MG63 (cell line): ENCODE data around the gene OR2T3. TPM values are rescaled to one million over a fixed set of nuclear protein-coding genes. Genes with fewer than 3 reads are reported as not detected.
"Not testable (repeated sequence)": the region's sequence is repeated elsewhere in the genome, so short reads cannot be mapped to it uniquely, and the experiment has no call there.

Source experiments
- DNase-seq: peaks from one replicate; pipeline ENCODE4 v3.0.0-alpha.2; 2020
- H3K27me3 ChIP-seq: fragments of 250-450 bp; sonication (Bioruptor Pico); 2 replicates; pipeline ENCODE4 v1.5.1; 2020; ENCODE audit warnings: mild to moderate bottlenecking, moderate library complexity
- H3K36me3 ChIP-seq: fragments of 250-450 bp; sonication (Bioruptor Pico); 2 replicates; pipeline ENCODE4 v1.5.1; 2020; ENCODE audit warnings: mild to moderate bottlenecking, moderate library complexity
- H3K4me3 ChIP-seq: fragments of 250-450 bp; sonication (Bioruptor Pico); 2 replicates; pipeline ENCODE4 v1.5.1; 2020; ENCODE audit warnings: mild to moderate bottlenecking, moderate library complexity
- H3K9me3 ChIP-seq: fragments of 250-450 bp; sonication (Bioruptor Pico); 2 replicates; pipeline ENCODE4 v1.5.1; 2020; ENCODE audit warnings: mild to moderate bottlenecking, moderate library complexity
- total RNA-seq: library from RNA; depleted of rRNA; stranded (reverse); fragments of >200 nt; shearing (Covaris generic); gene quantifications from 2 replicates; pipeline ENCODE4 v1.2.3, GENCODE V29; 2014; ENCODE audit warnings: low replicate concordance

Gene OR2T3
- total RNA-seq, 1 experiment from 2014 or later = not detected

GRCh38 chr1:248453619-248454018, 19.5 kb upstream of the OR2T3 start:
- not testable (repeated sequence) for H3K9me3 ChIP-seq, DNase-seq, H3K4me3 ChIP-seq, H3K27me3 ChIP-seq, H3K36me3 ChIP-seq

- not testable (repeated sequence) for DNase-seq, H3K27me3 ChIP-seq, H3K9me3 ChIP-seq, H3K36me3 ChIP-seq, H3K4me3 ChIP-seq
These were observed 18.1 kb upstream of the OR2T3 start for GRCh38 chr1:248455045-248455444.

DNA sequence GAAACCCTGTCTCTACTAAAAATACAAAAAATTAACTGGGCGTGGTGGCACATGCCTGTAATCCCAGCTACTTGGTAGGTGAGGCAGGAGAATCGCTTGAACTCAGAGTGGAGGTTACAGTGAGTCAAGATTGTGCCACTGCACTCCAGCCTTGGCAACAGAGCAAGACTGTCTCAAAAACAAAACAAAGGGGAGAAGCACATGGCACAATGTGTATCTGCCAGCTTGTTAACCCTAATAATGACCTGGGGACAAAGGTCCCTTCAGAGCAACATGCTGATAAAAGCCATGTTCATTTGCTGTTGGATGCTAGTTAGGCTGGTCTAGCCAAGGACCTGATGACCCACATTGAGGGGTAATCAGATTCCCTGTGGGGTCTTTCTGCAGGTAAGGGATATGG, 16.5 kb upstream of the OR2T3 start:
- not testable (repeated sequence) for DNase-seq, H3K27me3 ChIP-seq, H3K36me3 ChIP-seq, H3K9me3 ChIP-seq, H3K4me3 ChIP-seq

DNA sequence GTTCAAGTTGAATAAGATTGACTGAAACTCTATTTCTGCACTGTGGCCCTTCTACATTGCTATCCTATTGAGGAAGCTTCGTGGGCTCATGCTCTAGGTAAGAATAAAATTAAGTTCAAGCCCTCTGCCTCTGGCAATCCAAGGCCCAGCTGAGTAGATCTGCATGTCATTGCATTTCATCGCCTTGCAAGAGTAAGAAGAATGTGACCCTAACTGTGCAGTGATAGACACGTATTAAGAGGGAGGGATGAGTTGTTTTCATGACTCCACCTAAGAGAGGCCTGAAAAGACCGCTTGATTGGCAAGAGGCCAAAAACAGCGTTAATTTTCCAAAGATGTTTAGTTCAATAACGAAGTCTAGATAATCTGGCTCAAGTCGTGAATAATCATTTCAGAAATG, 14.0 kb upstream of the OR2T3 start:
- not testable (repeated sequence) for H3K9me3 ChIP-seq, H3K36me3 ChIP-seq, H3K27me3 ChIP-seq, H3K4me3 ChIP-seq, DNase-seq

DNA sequence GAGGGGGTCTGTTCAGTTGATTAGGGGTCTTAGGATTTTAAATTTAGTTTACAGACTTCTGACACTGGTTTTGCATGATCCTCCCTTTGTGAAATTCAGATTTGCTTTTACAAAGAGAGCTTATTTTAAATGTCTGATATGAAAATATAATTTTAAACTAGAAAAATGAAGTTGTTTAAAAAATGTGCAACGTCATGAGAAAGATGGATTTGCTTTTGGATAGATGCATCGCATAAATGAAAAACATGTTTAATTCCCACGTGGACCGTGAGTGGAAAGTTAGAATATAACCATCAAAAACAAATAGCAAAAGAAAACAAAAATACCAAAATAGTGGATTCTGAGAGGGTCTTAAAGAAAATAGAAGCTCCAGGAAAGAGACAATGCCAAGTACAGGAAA, 2.0 kb upstream of the OR2T3 start:
- Histone ChIP-seq H3K27me3 (no peaks in the 10 kb centered on the region), H3K9me3 (no peaks in the 10 kb centered on the region), H3K4me3 (no peak overlapping the region), H3K36me3 (no peaks in the 10 kb centered on the region)
- no peak for DNase-seq

GRCh38 chr1:248472111-248472510, 1.0 kb upstream of the OR2T3 start:
- H3K9me3 ChIP-seq, H3K4me3 ChIP-seq, H3K36me3 ChIP-seq, DNase-seq, H3K27me3 ChIP-seq: not testable (repeated sequence)

- not testable (repeated sequence) for H3K36me3 ChIP-seq, H3K9me3 ChIP-seq, H3K27me3 ChIP-seq, DNase-seq, H3K4me3 ChIP-seq
These were observed 2.5 kb downstream of the OR2T3 start for GRCh38 chr1:248475660-248476059.

GRCh38 chr1:248481686-248482579, 8.8 kb downstream of the OR2T3 start:
- not testable (repeated sequence) for DNase-seq, H3K36me3 ChIP-seq
- peak overlapping the region; percentile 29 for H3K4me3 ChIP-seq

DNA sequence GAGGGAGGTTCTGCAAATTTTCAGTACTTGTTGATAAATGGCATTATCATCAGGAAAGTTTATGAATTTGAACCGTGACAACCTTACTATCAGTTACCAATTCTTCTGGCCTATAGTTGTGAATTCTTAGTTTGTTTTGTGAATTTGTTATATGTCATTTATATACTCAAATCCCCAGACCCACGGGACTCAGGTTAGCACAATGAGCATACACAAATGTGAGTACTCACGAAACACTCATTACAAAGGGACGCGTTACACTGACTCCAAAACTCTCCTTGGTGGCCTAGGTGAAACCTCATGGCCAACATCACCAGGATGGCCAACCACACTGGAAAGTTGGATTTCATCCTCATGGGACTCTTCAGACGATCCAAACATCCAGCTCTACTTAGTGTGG, 15.1 kb downstream of the OR2T3 start, which contains the start of gene OR2T5:
TSS of gene OR2T5 (plus strand) at position 301 of the 400 bp plus-strand sequence. CDS start at position 301, 0 bp downstream.
- H3K36me3 ChIP-seq, H3K9me3 ChIP-seq, DNase-seq, H3K4me3 ChIP-seq, H3K27me3 ChIP-seq: not testable (repeated sequence)

More at GRCh38 chr1:248481686-248482579, 8.8 kb downstream of the OR2T3 start:
- H3K9me3 ChIP-seq, H3K27me3 ChIP-seq: not testable (repeated sequence)

DNA sequence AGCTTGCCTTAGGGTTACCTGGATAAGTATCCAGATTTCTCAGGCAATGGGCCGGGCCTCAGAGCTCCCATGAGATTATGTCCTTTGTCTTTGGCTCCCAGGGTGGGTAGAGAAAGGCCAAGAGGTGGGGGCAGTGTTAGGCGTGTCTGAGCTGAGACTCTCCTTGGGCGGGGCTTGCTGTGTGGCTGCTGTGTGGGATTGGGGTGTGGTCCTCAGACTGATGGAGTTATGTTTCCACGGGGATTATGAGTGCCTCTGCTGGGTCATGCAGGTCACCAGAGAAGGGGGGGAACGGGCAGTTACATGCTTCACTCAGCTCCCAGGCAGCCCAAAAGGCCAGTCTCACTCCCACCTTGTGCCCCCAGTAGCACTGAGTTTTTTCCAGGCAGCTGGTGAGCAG, 23.5 kb downstream of the OR2T3 start:
- H3K36me3 ChIP-seq, H3K4me3 ChIP-seq, H3K9me3 ChIP-seq, DNase-seq, H3K27me3 ChIP-seq: not testable (repeated sequence)

DNA sequence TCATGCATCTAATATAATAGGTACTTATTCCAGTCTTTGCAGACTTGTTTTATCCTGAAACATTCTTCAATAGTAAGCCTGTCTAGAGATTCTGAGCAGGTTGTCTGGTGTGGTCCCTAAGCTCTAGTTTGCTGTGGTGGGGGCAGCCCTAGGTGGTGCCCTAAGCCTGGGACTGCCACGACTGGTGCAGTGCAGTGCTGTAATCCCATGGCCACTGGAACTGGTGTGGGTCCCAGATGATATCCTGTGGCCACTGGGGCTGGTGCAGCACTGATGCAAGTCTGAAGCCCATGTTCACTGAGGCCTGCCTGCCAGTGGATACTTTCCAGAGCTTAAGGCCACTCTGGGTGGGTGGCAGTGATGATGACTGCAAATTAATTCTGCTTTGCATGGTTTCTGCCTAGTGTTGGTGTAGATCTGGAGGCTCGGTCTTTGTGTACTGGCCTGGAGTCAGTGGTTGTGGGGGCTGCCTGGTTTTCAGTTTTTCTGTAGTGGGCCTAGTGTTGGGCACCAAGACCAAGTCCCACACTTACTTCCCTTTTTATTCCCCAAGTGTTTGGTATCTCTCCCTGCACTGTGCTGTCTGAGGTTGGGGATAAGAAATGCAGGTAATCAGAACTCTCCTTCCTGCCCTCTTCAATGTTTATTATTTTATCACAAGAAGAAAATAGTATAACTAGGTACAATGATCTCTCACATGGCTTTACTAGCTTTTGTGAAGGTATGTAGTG, 27.3 kb downstream of the OR2T3 start:
- DNase-seq = not testable (repeated sequence)

GRCh38 chr1:248507773-248508172, 34.6 kb downstream of the OR2T3 start, which contains the start of gene OR2G6:
TSS of gene OR2G6 (plus strand) at chr1:248508073. CDS start at chr1:248521647, 13,574 bp downstream.
- not testable (repeated sequence) for H3K4me3 ChIP-seq, H3K27me3 ChIP-seq, DNase-seq

More for the DNA sequence above, 27.3 kb downstream of the OR2T3 start:
- H3K9me3 ChIP-seq, H3K27me3 ChIP-seq, H3K36me3 ChIP-seq, H3K4me3 ChIP-seq: not testable (repeated sequence)

DNA sequence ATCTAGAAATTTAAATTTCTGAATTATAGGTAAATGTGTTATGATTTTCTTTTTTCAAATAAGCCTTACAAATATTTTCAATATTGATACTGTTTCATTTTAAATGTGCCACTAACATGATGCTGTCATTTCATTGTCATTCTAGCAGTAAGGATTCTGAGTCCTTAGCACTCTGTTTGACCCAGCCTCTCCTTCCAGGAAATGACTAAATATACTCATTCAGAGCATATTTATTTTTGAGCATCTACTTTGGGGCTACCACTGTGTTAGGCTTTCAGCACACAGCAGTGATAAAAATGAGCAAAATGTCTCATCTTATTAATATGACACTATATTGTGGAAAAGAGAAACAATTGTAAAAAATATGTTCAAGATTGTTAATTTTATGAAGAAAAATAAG, 37.1 kb downstream of the OR2T3 start:
- H3K36me3 ChIP-seq, DNase-seq, H3K4me3 ChIP-seq, H3K9me3 ChIP-seq, H3K27me3 ChIP-seq: not testable (repeated sequence)

More at GRCh38 chr1:248507773-248508172, 34.6 kb downstream of the OR2T3 start, which contains the start of gene OR2G6:
- not testable (repeated sequence) for H3K9me3 ChIP-seq, H3K36me3 ChIP-seq

- H3K4me3 ChIP-seq = no peak overlapping the region
- peaks cover 3% of the 10 kb centered on the region; the same call in 1 of the 2 replicates for H3K9me3 ChIP-seq
- no peaks in the 10 kb centered on the region for H3K36me3 ChIP-seq
- no peaks in the 10 kb centered on the region for H3K27me3 ChIP-seq
- DNase-seq = no peak
These were observed 48.7 kb downstream of the OR2T3 start for GRCh38 chr1:248521856-248522255.
